SK-N-SH (cell line): ENCODE data around the gene CDKL5.

Experiments
- CTCF ChIP-seq: fragments of 200-600 bp; sonication (generic); IDR thresholded peaks from 2 replicates; pipeline ENCODE4 v1.6.1; 2017; ENCODE audit warnings: antibody characterized with exemption, mild to moderate bottlenecking, moderate library complexity
- EP300 ChIP-seq, 2 experiments: IDR thresholded peaks; 2 replicates each; pipeline versions ENCODE4 v1.4.0 to v1.6.1; 2012; ENCODE audit warnings: borderline replicate concordance in 1 of 2, low read depth in 1 of 2, low read length in 1 of 2
- NFIC ChIP-seq: IDR thresholded peaks from 2 replicates; pipeline ENCODE4 v1.4.0; 2012; ENCODE audit warnings: borderline replicate concordance
- POLR2AphosphoS5 ChIP-seq: IDR thresholded peaks from 2 replicates; pipeline ENCODE4 v1.6.1; 2012; ENCODE audit warnings: low read depth, low read length
- SMC3 ChIP-seq: IDR thresholded peaks from 2 replicates; pipeline ENCODE4 v1.6.1; 2012; ENCODE audit warnings: low read depth, low read length, improper control_type of control experiment
- USF1 ChIP-seq: IDR thresholded peaks from 2 replicates; pipeline ENCODE4 v1.4.0; 2012; ENCODE audit warnings: low read depth, borderline replicate concordance
- ZBTB33 ChIP-seq: IDR thresholded peaks from 2 replicates; pipeline ENCODE4 v1.4.0; 2012; ENCODE audit warnings: low read depth, borderline replicate concordance

GRCh38 chrX:18607966-18608365 is 182.6 kb downstream of the CDKL5 start:
- TF ChIP-seq CTCF (no peak), EP300 (IDR thresholded peaks at IDR 0.05; ENCODE audit: borderline replicate concordance in 1 of 2, low read depth in 1 of 2, low read length in 1 of 2) (no peak), USF1 (no peak), SMC3 (no peak), NFIC (no peak), POLR2AphosphoS5 (no peak), ZBTB33 (no peak)
